SU-DHL-6 (cell line): ENCODE data around the gene CEP57L1.
"Not testable (repeated sequence)": the region's sequence is repeated elsewhere in the genome, so short reads cannot be mapped to it uniquely, and the experiment has no call there.

Source experiments
- EZH2phosphoT487 ChIP-seq: fragments of 200-600 bp; sonication (generic), shearing (Covaris generic); conservative IDR thresholded peaks from 2 replicates; pipeline ENCODE4 v1.6.1; 2018; ENCODE audit warnings: mild to moderate bottlenecking, antibody characterized with exemption, low read length, moderate library complexity, mixed read lengths
- TF ChIP-seq, protein P1 (sequence below): fragments of 200-600 bp; sonication (generic); IDR thresholded peaks from one replicate; pipeline ENCODE4 v1.5.1; 2017; ENCODE audit warnings: antibody characterized with exemption, mild to moderate bottlenecking, low read length, moderate library complexity; ENCODE audit not compliant: insufficient read depth, poor library complexity, severe bottlenecking

DNA sequence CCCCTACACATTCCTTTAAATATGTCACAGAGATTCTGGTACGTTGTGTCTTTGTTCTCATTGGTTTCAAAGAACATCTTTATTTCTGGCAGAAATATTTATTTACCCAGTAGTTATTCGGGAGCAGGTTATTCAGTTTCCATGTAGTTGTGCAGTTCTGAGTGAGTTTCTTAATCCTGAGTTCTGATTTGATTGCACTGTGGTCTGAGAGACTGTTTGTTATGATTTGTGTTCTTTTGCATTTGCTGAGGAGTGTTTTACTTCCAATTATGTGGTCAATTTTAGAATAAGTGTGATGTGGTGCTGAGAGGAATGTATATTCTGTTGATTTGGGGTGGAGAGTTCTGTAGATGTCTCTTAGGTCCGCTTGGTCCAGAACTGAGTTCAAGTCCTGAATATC lies 17.4 kb downstream of the CEP57L1 start:
- TF ChIP-seq EZH2phosphoT487, result not testable (repeated sequence)
- TF ChIP-seq, protein P1, sequence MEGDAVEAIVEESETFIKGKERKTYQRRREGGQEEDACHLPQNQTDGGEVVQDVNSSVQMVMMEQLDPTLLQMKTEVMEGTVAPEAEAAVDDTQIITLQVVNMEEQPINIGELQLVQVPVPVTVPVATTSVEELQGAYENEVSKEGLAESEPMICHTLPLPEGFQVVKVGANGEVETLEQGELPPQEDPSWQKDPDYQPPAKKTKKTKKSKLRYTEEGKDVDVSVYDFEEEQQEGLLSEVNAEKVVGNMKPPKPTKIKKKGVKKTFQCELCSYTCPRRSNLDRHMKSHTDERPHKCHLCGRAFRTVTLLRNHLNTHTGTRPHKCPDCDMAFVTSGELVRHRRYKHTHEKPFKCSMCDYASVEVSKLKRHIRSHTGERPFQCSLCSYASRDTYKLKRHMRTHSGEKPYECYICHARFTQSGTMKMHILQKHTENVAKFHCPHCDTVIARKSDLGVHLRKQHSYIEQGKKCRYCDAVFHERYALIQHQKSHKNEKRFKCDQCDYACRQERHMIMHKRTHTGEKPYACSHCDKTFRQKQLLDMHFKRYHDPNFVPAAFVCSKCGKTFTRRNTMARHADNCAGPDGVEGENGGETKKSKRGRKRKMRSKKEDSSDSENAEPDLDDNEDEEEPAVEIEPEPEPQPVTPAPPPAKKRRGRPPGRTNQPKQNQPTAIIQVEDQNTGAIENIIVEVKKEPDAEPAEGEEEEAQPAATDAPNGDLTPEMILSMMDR, result not testable (repeated sequence)
